ENCODE data around the gene STRIT1. TPM values are rescaled to one million over a fixed set of nuclear protein-coding genes. Genes with fewer than 3 reads are reported as not detected.

STRIT1 gene
- total RNA-seq, 2 experiments from 2014 or later, result not detected

DNA sequence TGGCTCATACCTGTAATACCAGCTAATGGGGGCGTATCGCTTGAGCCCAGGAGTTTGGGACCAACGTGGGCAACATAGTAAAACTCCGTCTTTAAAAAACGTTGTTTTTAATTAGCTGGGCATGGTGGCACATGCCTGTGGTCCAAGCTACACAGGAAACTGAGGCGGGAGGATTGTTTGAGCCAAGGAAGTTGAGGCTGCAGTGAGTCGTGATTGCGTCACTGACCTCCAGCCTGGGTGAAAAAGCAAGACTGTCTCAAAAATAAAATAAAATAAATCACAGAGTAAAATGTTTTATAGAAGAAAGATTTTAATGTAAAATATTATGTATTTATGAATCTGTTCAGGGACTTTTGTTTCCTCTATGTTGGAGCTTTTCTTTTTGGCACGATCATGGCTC is 15.3 kb upstream of the STRIT1 start:
- intact Hi-C loops (cut with micrococcal nuclease), result no loop called here
- CTCF ChIA-PET, result no interaction called here

GRCh38 chr3:155307183-155307582 is 13.7 kb upstream of the STRIT1 start:
- H3K27ac Mint-ChIP-seq, result no peak overlapping the region
- no peak for DNase-seq
- intact Hi-C loops (cut with micrococcal nuclease), result no loop called here
- no peaks in the 10 kb centered on the region for H3K4me1 Mint-ChIP-seq (ENCODE audit: low read depth)
- CTCF ChIA-PET, result no interaction called here
- no peaks in the 10 kb centered on the region for H3K36me3 Mint-ChIP-seq (ENCODE audit: low read depth)
- H3K27me3 Mint-ChIP-seq (ENCODE audit: low read depth), result no peaks in the 10 kb centered on the region
- no peaks in the 10 kb centered on the region for H3K9me3 Mint-ChIP-seq
- no peak overlapping the region for H3K4me3 Mint-ChIP-seq

More for the DNA sequence above, 15.3 kb upstream of the STRIT1 start:
- no peaks in the 10 kb centered on the region for H3K4me1 Mint-ChIP-seq (ENCODE audit: low read depth)
- H3K36me3 Mint-ChIP-seq (ENCODE audit: low read depth), result no peaks in the 10 kb centered on the region
- no peak overlapping the region for H3K27ac Mint-ChIP-seq
- H3K4me3 Mint-ChIP-seq, result no peak overlapping the region
- H3K9me3 Mint-ChIP-seq, result no peaks in the 10 kb centered on the region
- DNase-seq, result no peak
- H3K27me3 Mint-ChIP-seq (ENCODE audit: low read depth), result no peaks in the 10 kb centered on the region

DNA sequence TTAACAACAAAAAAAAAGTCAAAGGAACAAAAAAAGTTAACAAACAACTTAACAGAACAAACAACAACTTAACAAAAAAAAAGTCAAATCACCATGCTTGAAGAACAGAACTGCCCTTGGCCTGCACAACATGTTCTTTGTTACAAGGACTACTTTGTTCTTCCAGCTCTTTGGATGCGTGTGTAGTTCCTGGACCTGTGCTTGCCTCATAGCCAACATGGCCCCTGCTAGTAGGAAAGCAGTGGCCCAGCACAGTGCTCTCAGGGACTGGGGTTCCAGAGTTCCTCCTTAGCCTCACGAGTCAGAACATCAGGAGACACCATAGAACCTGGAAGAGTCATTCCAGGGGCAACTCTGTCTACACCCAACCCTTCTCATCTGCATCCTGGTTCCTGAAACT is 10.9 kb upstream of the STRIT1 start:
- no peaks in the 10 kb centered on the region for H3K4me1 Mint-ChIP-seq (ENCODE audit: low read depth)
- H3K9me3 Mint-ChIP-seq, result no peaks in the 10 kb centered on the region
- no peak overlapping the region for H3K27ac Mint-ChIP-seq
- intact Hi-C loops (cut with micrococcal nuclease), result no loop called here
- no peaks in the 10 kb centered on the region for H3K36me3 Mint-ChIP-seq (ENCODE audit: low read depth)
- CTCF ChIA-PET, result no interaction called here
- no peaks in the 10 kb centered on the region for H3K27me3 Mint-ChIP-seq (ENCODE audit: low read depth)
- DNase-seq, result no peak
- no peak overlapping the region for H3K4me3 Mint-ChIP-seq

DNA sequence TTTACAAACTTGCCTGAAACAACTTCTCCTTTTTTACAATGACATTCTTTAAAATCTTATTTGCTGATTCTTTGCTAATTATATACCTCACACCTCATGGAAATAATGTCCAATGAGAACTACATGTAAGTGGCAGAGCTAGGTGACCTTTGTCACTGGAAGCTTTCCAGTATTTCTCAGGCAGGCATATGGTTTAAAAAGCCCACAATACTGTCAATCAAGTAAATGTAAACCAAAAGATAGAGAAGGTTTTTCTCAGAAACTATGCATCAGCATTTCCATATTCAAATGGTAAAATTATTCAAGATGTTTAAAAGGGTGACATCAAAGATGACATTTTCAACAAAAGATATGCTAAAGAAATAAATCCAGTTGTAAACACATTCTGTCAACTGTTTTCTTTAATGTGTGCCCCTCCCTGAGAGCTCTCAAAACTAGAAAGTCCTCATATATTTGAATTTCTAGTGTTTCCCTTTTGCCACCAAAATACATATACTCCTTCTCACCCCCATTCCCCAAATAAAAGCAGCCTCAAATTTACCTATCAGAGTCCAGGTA is 10.1 kb upstream of the STRIT1 start:
- Mint-ChIP-seq H3K4me3 (no peak overlapping the region), H3K36me3 (ENCODE audit: low read depth) (no peaks in the 10 kb centered on the region), H3K27me3 (ENCODE audit: low read depth) (no peaks in the 10 kb centered on the region), H3K27ac (no peak overlapping the region), H3K9me3 (no peaks in the 10 kb centered on the region), H3K4me1 (ENCODE audit: low read depth) (no peaks in the 10 kb centered on the region)
- DNase-seq, result no peak
- CTCF ChIA-PET, result no interaction called here
- intact Hi-C loops (cut with micrococcal nuclease), result no loop called here

DNA sequence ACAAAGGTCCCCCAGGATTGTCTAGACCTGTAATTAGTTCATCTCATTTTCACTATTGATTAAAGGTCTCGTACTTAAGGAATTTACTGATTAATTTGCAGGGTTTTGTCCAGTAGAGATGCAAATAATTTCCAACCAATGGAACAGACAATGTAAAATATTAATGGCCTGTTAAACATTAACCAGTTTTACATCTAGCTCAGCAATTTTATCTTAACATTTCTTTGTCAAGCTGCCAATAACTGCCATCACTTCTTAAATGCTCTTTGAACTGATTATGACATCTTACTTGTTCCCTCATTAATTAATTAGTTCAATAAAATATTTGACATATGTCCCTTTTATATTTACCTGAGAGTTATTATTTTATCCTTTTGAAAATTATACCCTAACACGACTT is 9.4 kb upstream of the STRIT1 start:
- Mint-ChIP-seq H3K4me1 (ENCODE audit: low read depth) (no peaks in the 10 kb centered on the region), H3K27me3 (ENCODE audit: low read depth) (no peaks in the 10 kb centered on the region), H3K27ac (no peak overlapping the region), H3K9me3 (no peaks in the 10 kb centered on the region), H3K36me3 (ENCODE audit: low read depth) (no peaks in the 10 kb centered on the region), H3K4me3 (no peak overlapping the region)
- CTCF ChIA-PET, result no interaction called here
- DNase-seq, result no peak
- intact Hi-C loops (cut with micrococcal nuclease), result no loop called here

- no peak for DNase-seq
- Mint-ChIP-seq H3K4me1 (ENCODE audit: low read depth) (no peaks in the 10 kb centered on the region), H3K36me3 (ENCODE audit: low read depth) (no peaks in the 10 kb centered on the region), H3K27me3 (ENCODE audit: low read depth) (no peaks in the 10 kb centered on the region), H3K9me3 (no peaks in the 10 kb centered on the region), H3K4me3 (no peak overlapping the region), H3K27ac (no peak overlapping the region)
- intact Hi-C loops (cut with micrococcal nuclease), result no loop called here
- CTCF ChIA-PET, result no interaction called here
Measured at GRCh38 chr3:155302481-155302880, 9.0 kb upstream of the STRIT1 start.

DNA sequence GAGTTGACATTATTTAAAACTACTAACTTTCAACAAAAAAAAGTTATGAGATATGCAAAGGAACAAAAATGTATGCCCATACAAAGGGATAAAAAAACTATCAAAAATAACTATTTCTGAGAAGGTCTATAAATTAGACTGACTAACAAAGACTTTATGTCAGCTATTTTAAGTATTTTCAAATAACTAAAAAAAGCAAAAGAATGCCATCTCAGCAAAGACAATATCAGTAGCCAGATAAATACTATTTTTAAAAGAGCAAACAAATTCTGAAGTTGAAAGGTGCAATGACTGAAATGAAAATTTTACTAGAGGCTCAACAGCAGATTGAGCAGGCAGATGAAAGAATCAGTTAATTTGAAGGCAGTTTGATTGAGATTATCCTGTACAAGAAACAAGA is 3.6 kb upstream of the STRIT1 start:
- Mint-ChIP-seq H3K4me1 (ENCODE audit: low read depth) (no peaks in the 10 kb centered on the region), H3K27ac (no peak overlapping the region), H3K9me3 (no peaks in the 10 kb centered on the region), H3K27me3 (ENCODE audit: low read depth) (no peaks in the 10 kb centered on the region), H3K4me3 (no peak overlapping the region), H3K36me3 (ENCODE audit: low read depth) (no peaks in the 10 kb centered on the region)
- intact Hi-C loops (cut with micrococcal nuclease), result no loop called here
- DNase-seq, result no peak
- CTCF ChIA-PET, result no interaction called here

GRCh38 chr3:155296413-155296812 is 2.9 kb upstream of the STRIT1 start:
- Mint-ChIP-seq H3K9me3 (no peaks in the 10 kb centered on the region), H3K27me3 (ENCODE audit: low read depth) (no peaks in the 10 kb centered on the region), H3K27ac (no peak overlapping the region), H3K36me3 (ENCODE audit: low read depth) (no peaks in the 10 kb centered on the region), H3K4me3 (no peak overlapping the region), H3K4me1 (ENCODE audit: low read depth) (no peaks in the 10 kb centered on the region)
- no peak for DNase-seq
- intact Hi-C loops (cut with micrococcal nuclease), result no loop called here
- CTCF ChIA-PET, result no interaction called here

DNA sequence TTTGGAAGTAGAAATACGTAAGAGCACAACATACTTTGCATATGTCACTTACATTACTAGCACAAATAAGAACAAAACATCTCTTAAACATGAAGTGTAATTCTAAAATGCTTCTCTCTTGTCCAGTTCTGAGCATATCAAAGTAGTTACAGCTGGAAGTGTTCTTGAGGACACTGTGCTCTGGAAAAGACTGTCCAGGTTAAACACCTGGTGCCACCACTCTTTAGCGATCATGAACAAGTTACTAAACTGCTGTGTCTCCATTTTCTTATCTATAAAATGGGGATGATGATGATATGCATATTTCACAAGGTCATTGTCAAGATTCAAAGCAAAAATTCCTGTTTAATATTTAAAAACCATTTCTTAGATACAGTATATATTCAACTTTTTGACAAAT is 790 bp downstream of the STRIT1 start:
- intact Hi-C loops (cut with micrococcal nuclease), result no loop called here

GRCh38 chr3:155292133-155292532 is 1.4 kb downstream of the STRIT1 start:
- H3K4me3 Mint-ChIP-seq, result no peak overlapping the region
- CTCF ChIA-PET, result no interaction called here
- intact Hi-C loops (cut with micrococcal nuclease), result no loop called here
- no peaks in the 10 kb centered on the region for H3K9me3 Mint-ChIP-seq
- DNase-seq, result no peak
- H3K4me1 Mint-ChIP-seq (ENCODE audit: low read depth), result no peaks in the 10 kb centered on the region
- no peaks in the 10 kb centered on the region for H3K27me3 Mint-ChIP-seq (ENCODE audit: low read depth)
- H3K27ac Mint-ChIP-seq, result no peak overlapping the region
- H3K36me3 Mint-ChIP-seq (ENCODE audit: low read depth), result no peaks in the 10 kb centered on the region

More for the DNA sequence above, 790 bp downstream of the STRIT1 start:
- H3K4me1 Mint-ChIP-seq (ENCODE audit: low read depth), result no peaks in the 10 kb centered on the region
- H3K36me3 Mint-ChIP-seq (ENCODE audit: low read depth), result no peaks in the 10 kb centered on the region
- H3K9me3 Mint-ChIP-seq, result no peaks in the 10 kb centered on the region
- no peak for DNase-seq
- no peaks in the 10 kb centered on the region for H3K27me3 Mint-ChIP-seq (ENCODE audit: low read depth)
- no peak overlapping the region for H3K27ac Mint-ChIP-seq
- CTCF ChIA-PET, result no interaction called here
- H3K4me3 Mint-ChIP-seq, result no peak overlapping the region

DNA sequence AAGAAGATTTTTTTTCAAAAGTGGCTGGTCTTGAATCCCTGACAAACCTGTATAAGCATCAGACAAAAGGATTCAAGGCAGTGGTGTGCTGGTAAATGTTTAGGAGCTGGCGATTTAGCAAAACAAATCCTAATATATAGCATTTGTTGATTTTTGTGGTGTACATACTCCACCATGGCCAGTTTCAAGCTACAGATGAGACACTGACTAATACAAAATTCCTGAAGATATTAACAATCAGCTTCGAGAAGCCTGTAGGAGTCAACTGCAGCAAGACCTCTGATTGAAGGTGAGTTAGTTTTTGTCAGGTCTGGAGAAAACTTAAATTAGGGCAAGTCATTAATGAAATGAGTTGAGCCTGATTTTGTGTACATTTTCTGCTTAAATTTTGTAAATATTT is 6.7 kb downstream of the STRIT1 start:
- CTCF ChIA-PET, result no interaction called here
- H3K27me3 Mint-ChIP-seq (ENCODE audit: low read depth), result no peaks in the 10 kb centered on the region
- H3K4me3 Mint-ChIP-seq, result no peak overlapping the region
- no peak overlapping the region for H3K27ac Mint-ChIP-seq
- DNase-seq, result no peak
- no peaks in the 10 kb centered on the region for H3K36me3 Mint-ChIP-seq (ENCODE audit: low read depth)
- no peaks in the 10 kb centered on the region for H3K4me1 Mint-ChIP-seq (ENCODE audit: low read depth)
- no peaks in the 10 kb centered on the region for H3K9me3 Mint-ChIP-seq
- intact Hi-C loops (cut with micrococcal nuclease), result no loop called here

- H3K4me3 Mint-ChIP-seq, result no peak overlapping the region
- no peak for DNase-seq
- no peak overlapping the region for H3K27ac Mint-ChIP-seq
- CTCF ChIA-PET, result no interaction called here
- no peaks in the 10 kb centered on the region for H3K36me3 Mint-ChIP-seq (ENCODE audit: low read depth)
- no peaks in the 10 kb centered on the region for H3K4me1 Mint-ChIP-seq (ENCODE audit: low read depth)
- H3K9me3 Mint-ChIP-seq, result no peaks in the 10 kb centered on the region
- H3K27me3 Mint-ChIP-seq (ENCODE audit: low read depth), result no peaks in the 10 kb centered on the region
- intact Hi-C loops (cut with micrococcal nuclease), result no loop called here
Measured at GRCh38 chr3:155285936-155286335, 7.5 kb downstream of the STRIT1 start.

GRCh38 chr3:155283092-155284056 is 10.1 kb downstream of the STRIT1 start:
- Mint-ChIP-seq H3K4me1 (ENCODE audit: low read depth) (no peaks in the 10 kb centered on the region), H3K36me3 (ENCODE audit: low read depth) (no peaks in the 10 kb centered on the region), H3K27ac (no peak overlapping the region), H3K4me3 (no peak overlapping the region), H3K9me3 (peaks cover 6% of the 10 kb centered on the region), H3K27me3 (ENCODE audit: low read depth) (peaks cover 4% of the 10 kb centered on the region)
- CTCF ChIA-PET, result no interaction called here
- intact Hi-C loops (cut with micrococcal nuclease), result no loop called here
- DNase-seq, result no peak
